Liver (tissue), 9 donors: ENCODE measurements around the gene P2RX7. TPM values are rescaled to one million over a fixed set of nuclear protein-coding genes. Genes with fewer than 3 reads are reported as not detected.
A peak's percentile ranks its signal among the peaks of the same experiment; 100 is the strongest.

Experiments used
- DNase-seq: peaks from one replicate; pipeline ENCODE4 v3.0.0-alpha.2; 2017; ENCODE audit warnings: low spot score
- H3K27ac ChIP-seq, 2 donors: one replicate each; pipeline ENCODE4 v1.7.0; 2013; ENCODE audit warnings: inconsistent platforms in 2 of 2, low read length in 2 of 2, control low read depth in 1 of 2, low read depth in 1 of 2, mild to moderate bottlenecking in 1 of 2
- H3K27me3 ChIP-seq, 4 donors: one replicate each; pipeline versions ENCODE4 v1.6.1 to v1.7.0; 2013; ENCODE audit warnings: low read length in 3 of 4, inconsistent platforms in 1 of 4, mild to moderate bottlenecking in 1 of 4, moderate library complexity in 1 of 4; ENCODE audit not compliant: control insufficient read depth in 4 of 4, insufficient read depth in 4 of 4
- H3K36me3 ChIP-seq, 4 donors: one replicate each; pipeline versions ENCODE4 v1.6.1 to v1.7.0; 2013; ENCODE audit warnings: low read length in 3 of 4, mild to moderate bottlenecking in 3 of 4, low read depth in 1 of 4, moderate library complexity in 1 of 4; ENCODE audit not compliant: control insufficient read depth in 4 of 4, insufficient read depth in 3 of 4
- H3K4me1 ChIP-seq, 4 donors: one replicate each; pipeline versions ENCODE4 v1.6.1 to v1.7.0; 2013; ENCODE audit warnings: low read length in 3 of 4, mild to moderate bottlenecking in 3 of 4, moderate library complexity in 1 of 4; ENCODE audit not compliant: control insufficient read depth in 4 of 4, insufficient read depth in 4 of 4
- H3K4me3 ChIP-seq, 3 donors: one replicate each; pipeline versions ENCODE4 v1.6.1 to v1.7.0; 2013; ENCODE audit warnings: low read length in 3 of 3, control low read depth in 1 of 3, low read depth in 1 of 3, mild to moderate bottlenecking in 1 of 3
- H3K9ac ChIP-seq, 2 donors: one replicate each; pipeline ENCODE4 v1.7.0; 2013; ENCODE audit warnings: low read length in 2 of 2, mild to moderate bottlenecking in 2 of 2, moderate library complexity in 2 of 2, control low read depth in 1 of 2, low read depth in 1 of 2
- H3K9me3 ChIP-seq, 4 donors: one replicate each; pipeline versions ENCODE4 v1.6.1 to v1.7.0; 2013; ENCODE audit warnings: low read length in 3 of 4; ENCODE audit not compliant: control insufficient read depth in 4 of 4
- ATF3 ChIP-seq: IDR thresholded peaks from 2 replicates; pipeline ENCODE4 v1.6.1; 2016; ENCODE audit warnings: antibody characterized with exemption
- CTCF ChIP-seq: fragments of 150-350 bp; IDR thresholded peaks from 2 replicates; pipeline ENCODE4 v1.5.1; 2017; ENCODE audit warnings: improper control_type of control experiment, low read depth, low read length; ENCODE audit not compliant: missing input control
- EGR1 ChIP-seq, 2 donors: IDR thresholded peaks; 2 replicates each; pipeline ENCODE4 v1.6.1; 2016 to 2018; ENCODE audit warnings: antibody characterized with exemption in 2 of 2, low read depth in 2 of 2
- FOXA1 ChIP-seq: IDR thresholded peaks from 2 replicates; pipeline ENCODE4 v1.6.1; 2016; ENCODE audit warnings: antibody characterized with exemption
- FOXA2 ChIP-seq: IDR thresholded peaks from 2 replicates; pipeline ENCODE4 v1.6.1; 2016; ENCODE audit warnings: antibody characterized with exemption
- HNF4A ChIP-seq, 2 donors: conservative IDR thresholded peaks; 2 replicates each; pipeline ENCODE4 v1.6.1; 2016; ENCODE audit warnings: antibody characterized with exemption in 2 of 2, mild to moderate bottlenecking in 2 of 2
- HNF4G ChIP-seq: IDR thresholded peaks from 2 replicates; pipeline ENCODE4 v1.6.1; 2016; ENCODE audit warnings: antibody characterized with exemption
- JUND ChIP-seq, 2 donors: IDR thresholded peaks; 2 replicates each; pipeline ENCODE4 v1.6.1; 2016; ENCODE audit warnings: antibody characterized with exemption in 2 of 2
- NR2F2 ChIP-seq: IDR thresholded peaks from 2 replicates; pipeline ENCODE4 v1.6.1; 2016; ENCODE audit warnings: antibody characterized with exemption
- RAD21 ChIP-seq, 2 donors: IDR thresholded peaks; 2 replicates each; pipeline ENCODE4 v1.6.1; 2016; ENCODE audit warnings: antibody characterized with exemption in 2 of 2, mild to moderate bottlenecking in 2 of 2
- RXRA ChIP-seq, 2 donors: IDR thresholded peaks; 2 replicates each; pipeline ENCODE4 v1.6.1; 2017 to 2018; ENCODE audit warnings: antibody characterized with exemption in 2 of 2, mild to moderate bottlenecking in 1 of 2
- SP1 ChIP-seq: IDR thresholded peaks from 2 replicates; pipeline ENCODE4 v1.6.1; 2018; ENCODE audit warnings: antibody characterized with exemption, mild to moderate bottlenecking
- YY1 ChIP-seq: IDR thresholded peaks from 2 replicates; pipeline ENCODE4 v1.6.1; 2016; ENCODE audit warnings: antibody characterized with exemption, mild to moderate bottlenecking
- WGBS: extraction: QIAGEN DNeasy Blood & Tissue Kit; methylation state at CpG from one replicate; pipeline ENCODE4 v1.1.7; 2013; 5-methylcytosine and 5-hydroxymethylcytosine counted together
- polyA plus RNA-seq, 2 donors: library from polyadenylated mRNA; stranded (reverse) in 1 of 2; unstranded in 1 of 2; fragments of 200-250 nt in 1 of 2; fragments of >200 nt in 1 of 2; fragmentation: Nextera tagmentation in 1 of 2; extraction: Ambion mirVana in 1 of 2; gene quantifications; one replicate each; pipeline versions ENCODE4 v1.2.1 to v1.2.3, GENCODE V29; 2013 to 2015
- total RNA-seq, 2 donors: library from RNA; depleted of rRNA; stranded (reverse); fragments of >200 nt; gene quantifications; one replicate each; pipeline ENCODE4 v1.2.3, GENCODE V29; 2014
- TF ChIP-seq, protein P1 (sequence below): IDR thresholded peaks from 2 replicates; pipeline ENCODE4 v1.6.1; 2016; ENCODE audit warnings: antibody characterized with exemption
- TF ChIP-seq, protein P2 (sequence below): IDR thresholded peaks from 2 replicates; pipeline ENCODE4 v1.6.1; 2016; ENCODE audit warnings: antibody characterized with exemption
- donor health status: healthy.
- donor health status: healthy.
- donor health status: healthy.
- donor health status: healthy.
- donor health status: healthy.

P2RX7 gene
- total and polyA plus RNA-seq, 4 donors = 1.2 to 3.2 (median 2.2) TPM

GRCh38 chr12:121189131-121189530 is 56.5 kb downstream of the P2RX7 start (continued):
- TF ChIP-seq ATF3 = no peak
- TF ChIP-seq, protein P1, sequence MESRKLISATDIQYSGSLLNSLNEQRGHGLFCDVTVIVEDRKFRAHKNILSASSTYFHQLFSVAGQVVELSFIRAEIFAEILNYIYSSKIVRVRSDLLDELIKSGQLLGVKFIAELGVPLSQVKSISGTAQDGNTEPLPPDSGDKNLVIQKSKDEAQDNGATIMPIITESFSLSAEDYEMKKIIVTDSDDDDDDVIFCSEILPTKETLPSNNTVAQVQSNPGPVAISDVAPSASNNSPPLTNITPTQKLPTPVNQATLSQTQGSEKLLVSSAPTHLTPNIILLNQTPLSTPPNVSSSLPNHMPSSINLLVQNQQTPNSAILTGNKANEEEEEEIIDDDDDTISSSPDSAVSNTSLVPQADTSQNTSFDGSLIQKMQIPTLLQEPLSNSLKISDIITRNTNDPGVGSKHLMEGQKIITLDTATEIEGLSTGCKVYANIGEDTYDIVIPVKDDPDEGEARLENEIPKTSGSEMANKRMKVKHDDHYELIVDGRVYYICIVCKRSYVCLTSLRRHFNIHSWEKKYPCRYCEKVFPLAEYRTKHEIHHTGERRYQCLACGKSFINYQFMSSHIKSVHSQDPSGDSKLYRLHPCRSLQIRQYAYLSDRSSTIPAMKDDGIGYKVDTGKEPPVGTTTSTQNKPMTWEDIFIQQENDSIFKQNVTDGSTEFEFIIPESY = no peak
- no peak for TF ChIP-seq EGR1 (IDR thresholded peaks at IDR 0.05; ENCODE audit: low read depth in 2 of 2)

- Histone ChIP-seq H3K9ac (no peak overlapping the region), H3K36me3 (peaks cover 0 to 6% (median 4%) of the 10 kb centered on the region in 4 donors), H3K4me1 (no peaks in the 10 kb centered on the region), H3K27ac (no peak overlapping the region), H3K9me3 (no peaks in the 10 kb centered on the region), H3K27me3 (no peaks in the 10 kb centered on the region), H3K4me3 (no peak overlapping the region)
- TF ChIP-seq SP1 (no peak), FOXA1 (no peak), RXRA (IDR thresholded peaks at IDR 0.05) (no peak), HNF4G (no peak), RAD21 (IDR thresholded peaks at IDR 0.05) (no peak), HNF4A (conservative IDR thresholded peaks at IDR 0.05) (no peak)
- DNase-seq = peak; percentile 44
- 91% methylated on average over 9 of the region's 9 CpGs for WGBS
Measured at GRCh38 chr12:121189619-121190155, 57.0 kb downstream of the P2RX7 start.

- WGBS = 63% methylated on average over 2 of the region's 2 CpGs
- H3K9me3 ChIP-seq = no peaks in the 10 kb centered on the region
- H3K9ac ChIP-seq = no peak overlapping the region
- DNase-seq = no peak
- no peaks in the 10 kb centered on the region for H3K27me3 ChIP-seq
- no peaks in the 10 kb centered on the region for H3K36me3 ChIP-seq
- H3K27ac ChIP-seq = peak overlapping the region; percentile 16 to 21
- H3K4me1 ChIP-seq = no peaks in the 10 kb centered on the region
- TF ChIP-seq RXRA (IDR thresholded peaks at IDR 0.05) (peak in 1 of 2 donors; percentile 4), NR2F2 (no peak), JUND (IDR thresholded peaks at IDR 0.05) (peak; percentile 19 to 66)
- no peak overlapping the region for H3K4me3 ChIP-seq
Measured at GRCh38 chr12:121190523-121191031, 57.9 kb downstream of the P2RX7 start.

DNA sequence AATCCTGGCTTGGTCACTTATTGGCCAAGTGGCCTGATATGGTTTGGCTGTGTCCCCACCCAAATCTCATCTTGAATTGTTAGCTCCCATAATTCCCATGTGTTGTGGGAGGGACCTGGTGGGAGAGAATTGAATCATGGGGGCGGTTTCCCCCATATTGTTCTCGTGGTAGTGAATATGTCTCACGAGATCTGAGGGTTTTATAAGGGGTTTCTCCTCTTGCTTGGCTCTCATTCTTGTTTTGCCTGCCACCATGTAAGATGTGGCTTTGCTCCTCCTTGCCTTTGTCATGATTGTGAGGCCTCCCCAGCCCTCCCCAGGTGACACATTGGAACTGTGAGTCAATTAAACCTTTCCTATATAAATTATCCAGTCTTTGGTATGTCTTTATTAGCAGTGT is 58.5 kb downstream of the P2RX7 start:
- H3K4me1 ChIP-seq = no peaks in the 10 kb centered on the region
- H3K9ac ChIP-seq = no peak overlapping the region
- H3K4me3 ChIP-seq = no peak overlapping the region
- H3K9me3 ChIP-seq = no peaks in the 10 kb centered on the region
- no peak for TF ChIP-seq RXRA (IDR thresholded peaks at IDR 0.05)
- no peak for TF ChIP-seq ATF3
- TF ChIP-seq, protein P1 = no peak
- no peak for TF ChIP-seq CTCF
- TF ChIP-seq, protein P2, sequence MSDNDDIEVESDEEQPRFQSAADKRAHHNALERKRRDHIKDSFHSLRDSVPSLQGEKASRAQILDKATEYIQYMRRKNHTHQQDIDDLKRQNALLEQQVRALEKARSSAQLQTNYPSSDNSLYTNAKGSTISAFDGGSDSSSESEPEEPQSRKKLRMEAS = no peak
- TF ChIP-seq YY1 = no peak
- no peak for TF ChIP-seq RAD21 (IDR thresholded peaks at IDR 0.05)
- TF ChIP-seq FOXA2 = no peak
- no peaks in the 10 kb centered on the region for H3K36me3 ChIP-seq
- WGBS = 96% methylated on average over 3 of the region's 3 CpGs
- peak overlapping the region; percentile 16 to 38 for H3K27ac ChIP-seq
- no peak for DNase-seq
- H3K27me3 ChIP-seq = no peaks in the 10 kb centered on the region
